Measurements from ENCODE around the gene ARFGEF2. TPM values are rescaled to one million over a fixed set of nuclear protein-coding genes. Genes with fewer than 3 reads are reported as not detected.

Gene ARFGEF2
- total and polyA plus RNA-seq, 2 donors from 2014 or later = 7.4 to 36.9 TPM

DNA sequence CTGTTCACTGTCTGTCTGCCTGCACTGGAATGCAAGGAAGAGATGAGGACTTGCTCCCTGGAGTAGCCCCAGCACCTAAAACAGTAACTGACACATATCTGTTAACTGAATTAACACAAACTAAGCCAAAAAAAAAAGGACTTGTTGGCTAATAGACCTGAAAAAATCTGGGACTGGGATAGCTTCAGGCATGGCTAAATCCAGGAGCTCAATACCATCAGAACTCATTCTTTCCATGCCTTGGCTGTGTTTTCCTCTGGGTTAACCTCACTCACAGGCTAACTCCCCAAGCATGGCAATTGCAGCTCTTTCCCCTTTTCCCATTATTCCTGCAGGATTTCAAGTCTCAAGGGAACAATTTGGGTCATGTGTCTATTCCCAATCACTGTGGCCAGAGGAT lies 21.6 kb upstream of the ARFGEF2 start:
- FAIRE-seq = no peak
- Histone ChIP-seq H3K9me3 (ENCODE audit: control insufficient read depth in 2 of 3, insufficient read depth in 1 of 3, low read length in 3 of 3) (no peaks in the 10 kb centered on the region), H3K4me1 (ENCODE audit: control insufficient read depth in 2 of 3, insufficient read depth in 2 of 3, low read depth in 1 of 3, low read length in 3 of 3) (peaks cover 0 to 1% (median 0%) of the 10 kb centered on the region in 3 donors), H3K9ac (ENCODE audit: low read length in 3 of 3) (no peak overlapping the region), H3K36me3 (ENCODE audit: control insufficient read depth in 2 of 3, insufficient read depth in 3 of 3, low read length in 3 of 3) (no peaks in the 10 kb centered on the region), H3K27me3 (ENCODE audit: control insufficient read depth, insufficient read depth, low read length) (no peaks in the 10 kb centered on the region), H3K4me3 (ENCODE audit: low read length in 3 of 3) (no peak overlapping the region), H3K27ac (ENCODE audit: low read depth in 2 of 2, low read length in 2 of 2) (no peak overlapping the region)
- DNase-seq = no peak
- TF ChIP-seq, protein P1, sequence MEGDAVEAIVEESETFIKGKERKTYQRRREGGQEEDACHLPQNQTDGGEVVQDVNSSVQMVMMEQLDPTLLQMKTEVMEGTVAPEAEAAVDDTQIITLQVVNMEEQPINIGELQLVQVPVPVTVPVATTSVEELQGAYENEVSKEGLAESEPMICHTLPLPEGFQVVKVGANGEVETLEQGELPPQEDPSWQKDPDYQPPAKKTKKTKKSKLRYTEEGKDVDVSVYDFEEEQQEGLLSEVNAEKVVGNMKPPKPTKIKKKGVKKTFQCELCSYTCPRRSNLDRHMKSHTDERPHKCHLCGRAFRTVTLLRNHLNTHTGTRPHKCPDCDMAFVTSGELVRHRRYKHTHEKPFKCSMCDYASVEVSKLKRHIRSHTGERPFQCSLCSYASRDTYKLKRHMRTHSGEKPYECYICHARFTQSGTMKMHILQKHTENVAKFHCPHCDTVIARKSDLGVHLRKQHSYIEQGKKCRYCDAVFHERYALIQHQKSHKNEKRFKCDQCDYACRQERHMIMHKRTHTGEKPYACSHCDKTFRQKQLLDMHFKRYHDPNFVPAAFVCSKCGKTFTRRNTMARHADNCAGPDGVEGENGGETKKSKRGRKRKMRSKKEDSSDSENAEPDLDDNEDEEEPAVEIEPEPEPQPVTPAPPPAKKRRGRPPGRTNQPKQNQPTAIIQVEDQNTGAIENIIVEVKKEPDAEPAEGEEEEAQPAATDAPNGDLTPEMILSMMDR (IDR thresholded peaks at IDR 0.05; ENCODE audit: borderline replicate concordance, extremely low read depth, insufficient read depth) = no peak
- intact Hi-C loops (cut with DNase I) = no loop called here

DNA sequence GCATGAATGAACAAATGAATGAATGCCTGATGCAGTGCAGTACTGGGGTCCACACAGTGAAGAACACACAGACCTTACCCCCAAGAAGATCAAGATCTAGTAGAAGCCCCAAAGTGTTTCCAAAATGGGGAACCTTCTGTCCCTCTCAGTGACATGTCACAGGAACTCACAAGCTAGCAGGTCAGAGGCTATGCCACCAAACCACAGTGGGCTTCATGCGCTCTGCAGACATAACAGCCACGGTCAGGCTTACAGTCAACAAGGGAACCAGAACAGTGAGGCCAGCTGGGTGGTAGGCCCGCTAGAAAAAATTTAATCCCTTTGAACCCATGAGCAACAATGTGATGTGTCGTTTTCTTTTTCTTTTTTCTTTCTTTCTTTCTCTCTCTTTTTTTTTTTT lies 20.2 kb upstream of the ARFGEF2 start:
- H3K4me1 ChIP-seq (ENCODE audit: control insufficient read depth in 2 of 3, insufficient read depth in 2 of 3, low read depth in 1 of 3, low read length in 3 of 3) = peaks cover 0 to 4% (median 0%) of the 10 kb centered on the region in 3 donors
- no peaks in the 10 kb centered on the region for H3K27me3 ChIP-seq (ENCODE audit: control insufficient read depth, insufficient read depth, low read length)
- no peak overlapping the region for H3K9ac ChIP-seq (ENCODE audit: low read length in 3 of 3)
- DNase-seq (no peak), FAIRE-seq (no peak)
- TF ChIP-seq, protein P1 (IDR thresholded peaks at IDR 0.05; ENCODE audit: borderline replicate concordance, extremely low read depth, insufficient read depth) = no peak
- no peak overlapping the region for H3K27ac ChIP-seq (ENCODE audit: low read depth in 2 of 2, low read length in 2 of 2)
- intact Hi-C loops (cut with DNase I) = no loop called here
- H3K36me3 ChIP-seq (ENCODE audit: control insufficient read depth in 2 of 3, insufficient read depth in 3 of 3, low read length in 3 of 3) = no peaks in the 10 kb centered on the region
- no peak overlapping the region for H3K4me3 ChIP-seq (ENCODE audit: low read length in 3 of 3)
- no peaks in the 10 kb centered on the region for H3K9me3 ChIP-seq (ENCODE audit: control insufficient read depth in 2 of 3, insufficient read depth in 1 of 3, low read length in 3 of 3)

- H3K36me3 ChIP-seq (ENCODE audit: control insufficient read depth in 2 of 3, insufficient read depth in 3 of 3, low read length in 3 of 3) = no peaks in the 10 kb centered on the region
- no peak overlapping the region for H3K27ac ChIP-seq (ENCODE audit: low read depth in 2 of 2, low read length in 2 of 2)
- no peaks in the 10 kb centered on the region for H3K9me3 ChIP-seq (ENCODE audit: control insufficient read depth in 2 of 3, insufficient read depth in 1 of 3, low read length in 3 of 3)
- intact Hi-C loops (cut with DNase I) = loop anchor here (2.0 kb wide), 1 partner anchor 247 kb away; no protein-coding TSS in a partner anchor
- no peak overlapping the region for H3K9ac ChIP-seq (ENCODE audit: low read length in 3 of 3)
- DNase-seq (no peak), FAIRE-seq (no peak)
- H3K4me3 ChIP-seq (ENCODE audit: low read length in 3 of 3) = no peak overlapping the region
- no peaks in the 10 kb centered on the region for H3K27me3 ChIP-seq (ENCODE audit: control insufficient read depth, insufficient read depth, low read length)
- H3K4me1 ChIP-seq (ENCODE audit: control insufficient read depth in 2 of 3, insufficient read depth in 2 of 3, low read depth in 1 of 3, low read length in 3 of 3) = peaks cover 0 to 4% (median 0%) of the 10 kb centered on the region in 3 donors
- TF ChIP-seq, protein P1 (IDR thresholded peaks at IDR 0.05; ENCODE audit: borderline replicate concordance, extremely low read depth, insufficient read depth) = no peak
These were observed 17.8 kb upstream of the ARFGEF2 start for GRCh38 chr20:48903705-48904104.
